ENCODE measurements around the gene PPP4C.

PPP4C gene

DNA sequence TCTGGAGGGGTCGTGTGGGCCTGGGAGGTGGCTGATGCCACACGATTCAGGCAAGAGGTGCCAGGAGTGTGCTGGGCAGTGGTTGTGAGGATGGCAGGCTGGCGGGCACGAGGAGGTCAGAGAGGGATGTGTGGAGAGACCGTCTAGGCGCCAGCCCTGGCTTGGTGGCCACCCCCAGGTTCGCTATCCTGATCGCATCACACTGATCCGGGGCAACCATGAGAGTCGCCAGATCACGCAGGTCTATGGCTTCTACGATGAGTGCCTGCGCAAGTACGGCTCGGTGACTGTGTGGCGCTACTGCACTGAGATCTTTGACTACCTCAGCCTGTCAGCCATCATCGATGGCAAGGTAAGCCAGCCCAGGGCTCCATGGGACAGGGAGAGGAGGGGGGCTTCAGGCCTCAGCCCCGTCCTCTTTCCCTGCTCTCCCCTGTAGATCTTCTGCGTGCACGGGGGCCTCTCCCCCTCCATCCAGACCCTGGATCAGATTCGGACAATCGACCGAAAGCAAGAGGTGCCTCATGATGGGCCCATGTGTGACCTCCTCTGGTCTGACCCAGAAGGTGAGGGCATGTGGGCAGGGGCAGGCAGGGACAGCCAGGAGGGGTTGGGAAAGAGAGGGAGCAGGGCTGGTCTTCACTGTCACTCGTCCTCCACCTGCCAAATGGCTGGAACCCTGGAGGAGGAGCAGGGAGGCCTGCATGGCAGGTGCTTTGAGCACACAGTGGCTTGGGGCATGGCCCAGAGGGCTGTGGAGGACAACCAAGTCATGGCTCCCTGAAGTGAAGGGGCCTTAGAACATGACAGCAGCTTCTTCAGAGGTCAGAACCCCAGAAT lies 7.6 kb downstream of the PPP4C start:
- no peak for DNase-seq

DNA sequence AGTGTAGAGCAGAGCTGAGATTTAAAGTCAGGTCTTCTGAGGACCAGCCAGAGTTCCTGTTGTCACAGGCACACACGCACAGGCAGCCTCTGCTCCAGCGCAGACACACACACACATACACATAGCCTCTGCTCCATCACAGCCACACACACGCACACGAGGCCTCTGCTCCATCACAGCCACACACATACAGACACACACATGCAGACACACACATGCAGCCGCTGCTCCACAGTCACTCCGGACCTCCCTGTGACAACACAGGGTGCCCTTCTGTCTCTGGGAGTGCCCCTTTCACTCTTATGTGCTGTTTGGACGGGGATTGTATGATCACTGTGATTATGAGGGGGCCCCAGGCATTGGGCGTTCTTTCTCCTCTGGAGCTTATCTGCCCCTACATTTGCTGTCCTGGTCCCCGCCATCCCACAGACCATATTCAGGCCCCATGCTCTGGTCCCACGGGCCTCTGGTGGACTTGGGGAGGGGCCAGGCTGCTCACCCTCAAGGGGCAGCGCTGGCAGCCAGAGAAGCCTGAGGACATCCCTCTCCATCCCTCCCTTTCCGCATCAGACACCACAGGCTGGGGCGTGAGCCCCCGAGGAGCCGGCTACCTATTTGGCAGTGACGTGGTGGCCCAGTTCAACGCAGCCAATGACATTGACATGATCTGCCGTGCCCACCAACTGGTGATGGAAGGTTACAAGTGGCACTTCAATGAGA lies 8.5 kb downstream of the PPP4C start:
- no peak for DNase-seq

DNA sequence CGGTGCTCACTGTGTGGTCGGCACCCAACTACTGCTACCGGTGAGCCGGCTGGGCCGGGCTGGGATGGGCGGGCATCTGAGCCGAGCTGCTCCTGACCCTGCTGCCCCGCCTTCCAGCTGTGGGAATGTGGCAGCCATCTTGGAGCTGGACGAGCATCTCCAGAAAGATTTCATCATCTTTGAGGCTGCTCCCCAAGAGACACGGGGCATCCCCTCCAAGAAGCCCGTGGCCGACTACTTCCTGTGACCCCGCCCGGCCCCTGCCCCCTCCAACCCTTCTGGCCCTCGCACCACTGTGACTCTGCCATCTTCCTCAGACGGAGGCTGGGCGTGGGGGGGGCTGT lies 9.0 kb downstream of the PPP4C start:
- DNase-seq: no peak

DNA sequence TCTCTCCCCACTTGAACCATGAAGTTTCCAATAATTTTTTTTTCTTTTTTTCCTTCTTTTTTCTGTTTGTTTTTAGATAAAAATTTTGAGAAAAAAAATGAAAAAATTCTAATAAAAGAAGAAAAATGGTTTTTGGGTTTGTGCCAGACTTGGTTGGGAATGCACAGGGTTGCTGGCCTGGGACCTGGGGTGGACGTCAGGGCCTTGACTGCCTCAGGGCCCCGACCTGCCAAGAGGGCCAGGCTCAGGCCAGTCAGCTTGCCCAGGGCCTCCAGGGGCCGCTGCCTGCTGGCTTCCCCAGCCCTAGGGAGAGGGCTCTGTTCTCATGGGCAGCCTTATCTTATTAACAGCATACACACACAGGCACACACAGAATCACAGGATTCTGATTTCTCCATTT lies 9.5 kb downstream of the PPP4C start:
- no peak for DNase-seq

DNA sequence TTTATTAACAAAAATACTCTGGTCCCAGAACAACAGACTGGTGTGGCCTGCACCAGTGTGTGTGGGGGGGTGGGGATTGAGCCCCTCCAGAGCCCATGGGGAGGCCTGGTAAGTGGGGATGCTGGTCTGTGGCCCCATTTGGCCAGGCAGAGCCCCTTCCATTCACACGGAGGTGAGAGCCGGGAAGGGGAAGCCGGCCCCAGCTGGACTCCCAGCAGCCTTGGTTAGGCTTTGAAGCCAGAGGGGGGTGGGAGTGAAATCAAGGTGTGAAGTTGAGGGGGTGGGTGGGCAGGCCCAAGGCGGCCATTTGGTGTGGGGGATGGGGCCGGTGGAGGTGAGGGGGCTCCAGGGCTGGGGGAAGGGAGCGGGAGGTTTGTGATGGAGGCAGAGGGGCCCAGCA lies 10.0 kb downstream of the PPP4C start:
- DNase-seq: no peak

DNA sequence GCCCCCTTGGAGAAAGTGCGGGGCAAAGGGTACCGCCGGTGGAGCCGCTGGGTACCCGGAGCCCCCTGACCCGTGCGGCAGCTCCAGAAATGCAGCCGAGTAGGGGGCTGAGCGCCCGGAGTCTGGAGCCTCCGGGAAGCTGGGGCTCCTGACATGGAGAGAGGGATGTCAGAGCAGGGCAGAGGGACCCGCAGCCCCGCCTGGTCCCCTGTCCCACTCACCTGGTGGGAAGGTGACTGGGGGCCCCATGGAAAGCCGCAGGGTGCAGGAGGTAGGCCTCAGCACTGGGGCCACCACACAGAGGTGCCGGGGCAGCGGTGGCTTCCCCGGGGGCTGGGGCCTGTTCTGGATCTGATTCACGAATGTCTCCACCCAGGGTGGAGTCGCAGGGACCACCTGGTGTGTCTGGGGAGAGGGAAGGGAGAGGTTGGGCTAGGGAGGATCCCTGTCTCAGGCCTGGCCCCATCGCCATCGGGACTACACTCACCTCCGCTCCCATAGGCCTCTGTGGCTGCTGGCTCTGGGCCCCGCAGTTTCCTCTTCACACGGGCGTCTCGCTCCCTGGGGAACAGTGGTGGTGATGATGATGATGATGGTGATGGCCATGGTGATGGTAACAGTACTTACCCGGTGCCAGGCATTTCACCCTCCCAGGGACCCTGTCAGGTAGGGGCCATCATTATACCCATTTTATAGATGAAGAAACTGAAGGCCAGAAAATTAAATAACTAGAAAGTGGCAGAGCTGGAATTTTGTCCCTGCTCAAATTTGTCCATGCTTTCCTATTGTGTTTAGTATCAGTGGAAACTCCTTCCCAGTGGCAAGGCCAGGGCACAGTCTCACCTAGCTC lies 10.7 kb downstream of the PPP4C start:
- no peak for DNase-seq

DNA sequence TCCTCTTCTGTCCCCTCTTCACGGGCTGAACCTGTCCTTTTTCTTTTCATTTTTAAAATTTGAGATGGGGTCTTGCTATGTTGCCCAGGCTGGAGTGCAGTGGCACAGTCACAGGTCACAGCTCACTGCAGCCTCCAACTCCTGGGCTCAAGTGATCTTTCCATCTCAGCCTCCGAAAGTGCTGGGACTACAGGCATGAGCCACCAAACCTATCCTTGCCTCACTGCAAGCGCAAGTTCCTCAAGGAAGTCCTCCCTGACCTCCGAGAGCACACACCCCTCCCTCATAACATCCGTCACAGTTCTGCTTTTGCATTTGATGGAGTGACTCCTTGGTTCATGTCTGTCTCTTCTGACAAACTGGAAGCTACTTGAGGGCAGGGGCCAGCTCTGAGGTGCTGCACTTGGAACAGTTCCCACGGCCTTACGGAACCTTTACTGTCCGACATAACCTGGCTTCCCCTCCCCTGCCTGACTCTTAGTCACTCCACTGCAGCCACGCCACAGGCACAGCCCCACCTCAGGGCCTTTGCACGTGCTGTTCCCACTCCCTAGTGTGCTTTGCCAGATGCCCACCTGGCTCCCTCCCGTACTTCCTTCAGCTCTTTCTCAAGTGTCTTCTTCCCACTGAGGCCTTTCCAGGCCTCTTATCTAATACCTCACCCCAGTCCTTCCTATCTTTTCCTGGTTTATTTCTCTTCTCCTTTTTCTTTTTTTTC lies 11.5 kb downstream of the PPP4C start:
- DNase-seq: no peak

DNA sequence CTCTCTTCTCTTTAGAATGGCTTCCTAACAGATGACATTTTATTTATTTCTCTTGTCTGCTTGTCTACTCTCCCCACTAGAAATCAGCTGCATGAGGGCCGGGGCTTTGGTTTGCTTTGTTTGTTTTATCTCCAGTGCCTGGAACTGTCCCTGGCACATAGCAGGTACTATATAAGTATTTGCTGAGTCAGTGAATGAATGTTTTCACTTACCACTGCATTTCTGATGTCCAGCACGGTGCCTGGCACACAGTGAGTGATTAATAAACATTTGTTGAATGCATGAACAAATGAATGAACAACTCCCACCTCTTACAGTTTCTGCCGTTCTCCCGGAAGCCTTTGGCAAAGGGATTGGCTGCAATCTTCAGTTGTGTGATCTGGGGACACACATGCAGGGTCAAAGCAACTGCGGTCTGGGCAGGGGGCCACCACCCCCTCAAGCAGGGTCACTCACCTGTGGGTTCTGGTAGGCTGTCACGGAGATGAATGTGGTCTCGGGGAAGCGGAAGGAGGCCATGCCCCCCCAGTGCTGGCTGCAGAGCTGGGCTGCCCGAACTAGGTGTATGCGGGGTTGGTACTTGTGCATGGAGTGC lies 12.5 kb downstream of the PPP4C start:
- DNase-seq: no peak

DNA sequence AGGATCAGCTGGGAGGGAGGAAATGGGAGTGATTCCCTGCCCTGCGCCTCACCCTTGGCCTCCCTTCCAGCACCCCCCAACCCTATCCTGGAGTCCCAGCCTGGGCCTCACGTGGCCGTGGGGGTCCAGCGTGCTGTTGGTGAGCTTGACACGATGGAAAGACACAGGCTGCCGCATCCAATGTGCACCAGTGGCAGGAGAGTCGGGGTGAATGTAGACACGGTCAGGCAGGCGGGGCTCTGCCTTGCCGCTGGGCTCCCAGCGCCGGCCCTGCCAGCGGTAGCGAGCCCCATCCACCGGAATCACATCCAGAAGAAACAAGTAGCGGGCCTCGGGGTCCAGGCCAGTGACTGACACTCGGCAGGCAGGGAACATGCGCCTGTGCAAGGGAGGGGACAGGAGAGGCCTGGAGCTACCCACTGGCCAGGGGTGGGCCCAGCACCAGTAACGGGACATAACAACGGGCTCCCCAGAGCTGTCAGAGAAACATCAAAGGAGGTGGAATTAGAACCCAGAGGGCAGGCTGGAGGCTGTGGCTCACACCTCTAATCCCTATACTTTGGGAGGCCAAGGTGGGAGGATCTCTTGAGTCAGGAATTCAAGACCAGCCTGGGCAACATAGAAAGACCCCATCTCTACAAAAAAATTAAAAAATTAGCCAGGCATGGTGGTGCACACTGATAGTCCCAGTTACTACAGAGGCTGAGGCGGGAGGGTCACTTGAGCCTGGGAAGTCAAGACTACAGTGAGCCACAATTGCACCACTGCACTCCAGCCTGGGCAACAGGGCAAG lies 13.2 kb downstream of the PPP4C start:
- no peak for DNase-seq

DNA sequence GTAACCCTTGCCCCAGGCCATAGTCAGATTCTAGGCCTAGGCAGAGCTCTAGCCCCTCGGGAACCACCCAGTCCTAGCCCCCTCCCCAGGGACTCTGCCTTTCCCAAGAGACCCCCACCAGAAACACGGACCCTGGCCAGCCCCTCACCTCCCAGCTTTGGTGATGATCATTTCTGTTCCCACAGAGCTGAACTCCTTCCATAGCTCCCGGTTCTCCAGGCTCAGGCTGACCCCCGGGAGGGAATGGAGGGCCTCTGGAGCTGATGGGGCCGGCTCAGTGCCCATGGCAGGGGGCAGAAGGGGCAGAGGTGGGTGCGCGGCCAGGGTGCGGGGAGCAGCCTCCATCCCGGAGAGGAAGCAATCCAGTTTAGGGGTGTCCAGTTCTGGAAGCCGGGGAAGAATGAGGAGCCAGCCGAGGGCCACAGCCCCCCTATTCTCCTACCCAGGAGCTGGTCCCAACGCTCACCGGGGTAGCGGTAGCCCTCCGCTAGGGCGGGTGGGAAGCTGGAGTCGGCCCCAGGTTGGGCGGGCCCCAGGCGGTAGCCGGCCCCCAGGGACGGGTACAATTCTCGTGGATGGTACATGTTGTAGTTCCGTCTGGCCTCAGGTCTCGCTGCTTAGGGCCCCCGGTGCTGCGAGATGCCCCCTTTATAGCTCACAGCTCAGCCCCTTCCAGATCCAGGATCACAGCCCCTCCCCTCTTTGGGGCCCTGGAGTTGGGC lies 15.0 kb downstream of the PPP4C start:
- DNase-seq: no peak

DNA sequence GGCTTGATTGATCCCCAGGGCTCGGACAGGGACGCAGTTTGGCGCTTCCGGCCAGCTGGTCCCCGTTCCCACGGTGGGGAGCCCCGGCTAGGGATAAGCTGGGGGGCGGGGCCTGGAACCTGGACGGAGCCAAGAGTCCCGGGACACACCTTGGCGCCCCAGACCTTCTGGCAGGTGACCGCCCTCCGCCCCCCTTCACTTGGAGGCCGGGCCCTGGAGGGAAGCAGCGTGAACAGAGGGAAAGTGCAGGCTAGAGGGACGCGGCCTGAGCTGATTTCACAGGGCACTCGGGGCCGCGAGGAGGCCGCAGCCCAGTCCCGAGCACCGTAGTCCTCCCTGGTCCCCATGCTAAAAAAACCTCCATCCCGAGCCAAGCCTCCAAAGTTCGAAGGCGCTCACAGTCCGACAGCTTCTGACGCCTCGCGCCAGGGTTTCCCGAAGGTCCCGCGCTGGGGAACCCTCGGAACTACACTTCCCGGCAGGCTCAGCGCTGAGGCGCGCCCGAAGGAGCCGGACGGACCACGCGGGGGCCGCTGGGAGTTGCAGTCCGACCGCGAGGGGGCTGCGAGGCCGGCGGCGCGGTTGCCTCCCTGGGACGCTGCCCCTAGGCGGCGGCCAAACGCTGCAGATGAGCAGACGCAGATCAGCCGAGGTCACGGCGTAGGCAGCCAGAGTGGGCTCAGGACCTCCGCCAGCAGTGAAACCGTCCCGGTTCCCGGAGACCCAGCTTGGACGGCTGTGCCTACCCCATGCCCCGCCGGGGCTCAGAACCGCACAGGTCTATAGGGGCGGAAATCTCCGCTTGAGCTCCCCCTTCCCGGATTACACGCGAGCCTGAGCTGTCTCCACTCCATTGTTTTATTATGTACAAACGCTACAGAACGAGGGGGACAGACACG lies 15.9 kb downstream of the PPP4C start, which contains the start of gene TBX6:
Gene TBX6, minus strand, starts transcription at position 451 of the 899 bp plus-strand sequence. CDS start 731 bp downstream, outside the sequence.
- DNase-seq: peak; percentile 85

DNA sequence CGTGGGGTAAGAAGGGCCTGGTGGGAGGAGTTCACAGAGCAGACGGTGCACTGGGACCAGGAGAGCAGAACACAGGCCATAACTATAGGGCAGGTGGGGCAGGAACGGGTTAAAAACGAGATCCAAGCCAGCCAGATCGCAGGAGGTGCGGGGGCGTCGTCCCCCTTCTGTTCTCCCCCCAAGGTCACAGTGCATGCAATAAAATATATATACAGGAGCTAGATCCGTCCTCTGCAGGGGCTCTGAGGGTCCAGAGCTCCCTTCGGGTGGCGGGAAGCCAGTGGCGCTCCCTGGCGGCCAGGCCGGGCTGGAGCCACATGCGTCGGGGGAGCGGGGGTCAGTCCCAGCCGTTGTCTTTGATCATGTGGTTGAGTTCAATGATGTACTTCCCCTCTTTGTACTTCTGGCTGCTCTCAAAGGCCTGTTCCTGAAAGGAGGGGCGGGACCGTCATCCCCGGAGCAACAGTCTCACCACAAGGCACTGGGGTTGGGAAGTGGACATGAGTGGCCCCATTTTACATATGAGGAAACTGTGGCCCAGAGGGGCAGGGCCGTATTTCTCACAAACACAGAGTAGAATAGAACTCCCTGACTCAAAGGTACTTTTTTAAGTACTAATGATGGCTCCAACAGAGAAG lies 16.7 kb downstream of the PPP4C start:
- peak; percentile 88 for DNase-seq

DNA sequence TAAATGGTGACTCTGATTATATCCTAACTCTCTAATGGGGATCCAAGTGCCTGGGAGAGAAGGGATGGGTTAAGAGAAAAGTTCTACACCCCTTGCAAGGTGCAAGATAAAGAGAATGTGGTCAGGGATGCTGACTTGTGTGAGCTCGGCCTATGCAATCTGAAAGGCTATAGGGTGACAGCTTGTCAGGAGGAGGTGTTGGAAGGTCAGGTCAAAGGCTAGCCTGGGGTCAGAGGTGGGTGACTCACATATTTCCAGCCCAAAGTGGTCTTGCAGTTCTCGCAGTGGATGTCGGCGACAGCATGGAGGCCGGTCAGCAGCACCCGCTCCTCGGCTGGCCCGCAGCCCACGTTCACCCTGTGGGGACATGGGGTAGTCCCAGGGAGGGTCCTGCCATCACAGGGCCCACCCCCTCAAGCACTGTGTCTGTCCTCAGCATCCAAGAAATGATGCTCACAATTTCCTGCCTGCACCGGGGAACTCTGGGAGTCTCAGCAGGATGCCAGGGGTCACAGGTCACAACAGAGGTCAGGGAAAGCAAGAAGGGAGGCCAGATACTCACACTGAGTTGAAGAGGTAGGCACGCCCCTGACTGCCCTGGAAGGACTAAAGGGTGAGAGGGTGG lies 18.9 kb downstream of the PPP4C start:
- no peak for DNase-seq

DNA sequence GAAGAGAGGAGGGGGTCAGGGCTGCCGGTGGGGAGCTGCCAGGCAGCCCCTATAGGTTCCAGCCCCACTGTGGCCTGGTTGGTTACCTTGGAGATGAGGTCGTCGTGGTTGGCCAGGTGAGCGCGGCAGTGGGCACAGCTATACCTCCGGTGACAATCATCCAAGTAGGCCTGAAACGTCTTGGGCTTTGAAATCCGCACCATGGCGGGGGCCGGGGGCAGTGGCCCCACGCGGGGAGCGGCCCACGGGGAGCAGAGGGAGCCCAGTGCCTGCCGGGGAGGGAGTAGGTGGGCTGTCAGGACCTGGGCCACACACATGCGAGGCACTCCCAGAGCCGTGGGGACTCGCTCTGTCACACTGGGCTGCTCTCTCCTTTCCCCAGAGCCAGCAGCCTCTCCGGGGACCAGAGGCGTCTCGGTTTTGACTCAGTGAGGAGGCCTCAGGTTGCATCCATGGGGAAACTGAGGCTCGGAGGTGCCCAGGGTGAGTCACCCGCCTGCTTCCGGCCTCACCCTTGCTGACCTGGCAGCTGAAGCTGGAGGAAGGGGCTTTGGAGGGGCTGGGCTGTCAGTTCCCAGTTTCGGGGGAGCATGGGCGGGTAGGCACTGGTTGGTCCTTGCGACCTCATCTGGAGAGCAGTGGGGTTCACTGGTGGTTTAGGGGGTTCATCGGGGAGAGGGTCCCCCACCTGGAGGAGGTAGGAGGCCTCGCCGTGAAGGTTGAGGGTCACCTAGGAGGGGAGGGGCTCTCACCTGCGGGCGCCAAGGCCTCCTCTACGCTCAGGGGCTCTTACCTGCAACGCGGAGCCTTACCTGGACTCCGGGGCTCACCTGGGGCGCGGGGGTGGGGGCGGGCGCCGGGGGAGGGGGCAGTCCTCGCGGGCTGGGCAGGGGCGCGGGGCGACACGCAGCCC lies 19.6 kb downstream of the PPP4C start:
- DNase-seq: no peak

DNA sequence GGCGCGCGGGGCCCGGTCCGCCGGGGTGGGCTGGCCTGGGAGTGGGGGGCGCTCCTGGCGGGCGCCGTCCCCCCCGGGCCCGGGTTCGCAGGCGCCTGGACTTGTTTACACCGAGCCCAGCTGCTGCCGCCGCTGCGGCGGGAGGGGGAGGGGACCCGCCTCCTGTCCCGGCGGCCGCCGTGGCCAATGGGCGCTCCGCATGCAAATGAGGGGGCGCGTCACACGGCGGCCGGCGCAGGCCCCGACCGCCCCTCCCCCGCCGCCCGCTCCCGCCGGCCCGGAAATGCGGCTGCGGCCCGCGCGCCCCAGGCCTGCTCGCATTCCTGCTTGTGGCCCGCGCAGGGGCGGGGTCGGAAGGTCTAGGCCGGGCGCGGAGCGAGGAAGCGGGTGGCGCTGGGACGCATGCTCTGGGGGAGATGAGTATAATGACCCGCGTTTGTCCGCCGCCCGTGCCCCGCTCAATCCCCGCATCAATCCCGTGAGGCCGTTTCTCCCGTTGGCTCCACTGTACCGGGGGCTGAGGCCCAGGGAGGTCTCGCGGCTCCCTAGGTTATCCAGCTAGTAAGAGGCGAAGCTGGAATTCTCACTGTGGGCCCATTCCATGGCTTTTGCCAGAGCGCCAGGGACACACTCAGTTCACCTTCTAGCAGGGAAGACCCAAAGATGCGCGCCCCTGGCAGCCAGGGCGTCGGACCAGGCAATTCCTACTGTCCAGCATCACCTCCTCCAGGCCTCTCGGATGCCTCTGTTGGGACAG lies 20.5 kb downstream of the PPP4C start, which contains the start of gene YPEL3:
Gene YPEL3, minus strand, starts transcription at position 109 of the 757 bp plus-strand sequence. CDS start 731 bp downstream, outside the sequence.
- DNase-seq: no peak

DNA sequence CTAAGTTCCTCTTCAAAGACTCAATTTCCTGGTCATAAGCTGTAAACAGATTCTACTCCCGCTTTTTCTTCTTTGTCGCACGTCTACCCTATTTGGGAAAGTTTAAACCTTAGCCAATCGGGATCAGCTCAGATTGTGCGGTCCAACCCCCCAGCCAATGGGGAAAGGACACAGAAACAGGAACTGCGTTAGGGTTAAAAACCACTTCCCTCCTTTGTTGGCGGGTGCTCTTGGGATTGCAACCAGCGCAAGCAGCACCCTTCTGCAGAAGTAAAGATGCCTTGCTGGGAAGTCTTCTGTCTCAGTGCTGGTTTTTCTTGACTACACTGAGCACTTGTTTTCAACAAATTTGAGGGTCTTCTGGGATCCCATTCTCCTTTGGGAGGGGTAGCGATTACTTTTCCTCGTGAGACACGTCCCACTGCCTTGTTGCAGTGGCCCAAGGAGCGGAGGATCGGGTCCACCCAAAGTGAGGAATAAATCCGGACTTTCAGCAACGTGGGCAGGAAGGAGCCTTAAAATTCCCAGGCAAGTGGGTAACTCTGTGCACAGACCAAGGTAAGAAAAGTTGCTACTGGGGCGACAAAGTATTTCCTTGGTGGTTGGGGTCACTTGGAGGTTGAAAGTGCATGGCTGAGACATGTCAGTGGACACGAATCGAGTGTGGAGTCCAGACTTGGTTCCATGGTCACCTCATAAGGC lies 21.2 kb downstream of the PPP4C start:
- DNase-seq: no peak

Data from KG1 (cell line).